GM18873 (cell line): ENCODE measurements around the gene SNRNP48.
A peak's percentile ranks its signal among the peaks of the same experiment; 100 is the strongest.

Source experiments
- ATAC-seq: cut with Tn5 transposase; IDR thresholded peaks from one replicate; pipeline ENCODE4 v1.9.1; 2021; ENCODE audit warnings: mild to moderate bottlenecking, moderate library complexity, moderate number of reproducible peaks; ENCODE audit not compliant: unreplicated experiment, low FRiP score

The SNRNP48 gene, protein sequence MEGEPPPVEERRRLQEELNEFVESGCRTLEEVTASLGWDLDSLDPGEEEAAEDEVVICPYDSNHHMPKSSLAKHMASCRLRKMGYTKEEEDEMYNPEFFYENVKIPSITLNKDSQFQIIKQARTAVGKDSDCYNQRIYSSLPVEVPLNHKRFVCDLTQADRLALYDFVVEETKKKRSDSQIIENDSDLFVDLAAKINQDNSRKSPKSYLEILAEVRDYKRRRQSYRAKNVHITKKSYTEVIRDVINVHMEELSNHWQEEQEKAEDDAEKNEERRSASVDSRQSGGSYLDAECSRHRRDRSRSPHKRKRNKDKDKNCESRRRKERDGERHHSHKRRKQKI

DNA sequence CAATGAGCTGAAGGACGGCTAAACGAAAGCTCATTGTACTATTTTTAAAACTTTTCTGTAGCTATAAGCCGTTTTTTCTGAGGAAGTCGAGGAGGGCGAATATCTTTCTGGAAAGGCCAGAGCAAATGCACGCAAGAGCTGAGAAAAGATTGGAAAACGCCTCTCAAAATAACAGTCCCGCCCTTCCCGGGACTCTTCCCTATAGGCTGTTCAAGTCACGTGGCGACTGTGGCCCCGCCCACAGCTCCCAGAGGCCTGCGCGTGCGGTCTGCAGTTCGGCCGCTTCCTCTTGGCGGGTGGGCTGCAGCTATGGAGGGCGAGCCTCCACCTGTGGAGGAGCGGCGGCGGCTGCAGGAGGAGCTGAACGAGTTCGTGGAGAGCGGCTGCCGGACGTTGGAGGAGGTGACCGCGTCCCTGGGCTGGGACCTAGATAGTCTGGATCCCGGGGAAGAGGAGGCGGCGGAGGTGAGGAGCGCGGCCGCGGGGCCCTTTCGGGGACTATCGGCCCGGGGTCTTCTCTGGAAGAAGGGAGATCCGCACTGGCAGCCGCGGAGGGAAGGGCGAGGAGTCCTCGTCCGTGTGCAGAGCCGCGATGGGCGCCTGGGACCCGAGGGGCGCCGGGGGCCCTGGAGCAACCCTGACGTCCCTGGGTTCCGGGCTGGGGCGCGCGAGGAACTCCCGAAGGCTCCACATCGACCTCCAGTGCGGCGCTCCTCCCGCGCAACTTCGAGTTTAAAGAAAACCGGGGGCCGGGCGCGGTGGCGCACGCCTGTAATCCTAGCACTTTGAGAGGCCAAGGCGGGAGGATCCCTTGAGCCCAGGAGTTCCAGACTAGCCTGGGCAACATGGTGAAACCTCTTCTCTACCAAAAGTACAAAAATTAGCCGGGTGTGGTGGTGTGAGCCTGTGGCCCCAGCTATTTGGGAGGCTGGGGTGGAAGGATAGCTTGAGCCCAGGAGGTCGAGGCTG is at the start of gene SNRNP48:
SNRNP48 (plus strand) TSS at position 250 of the 969 bp plus-strand sequence; CDS start at position 310, 60 bp downstream.
- peak; percentile 99 for ATAC-seq

DNA sequence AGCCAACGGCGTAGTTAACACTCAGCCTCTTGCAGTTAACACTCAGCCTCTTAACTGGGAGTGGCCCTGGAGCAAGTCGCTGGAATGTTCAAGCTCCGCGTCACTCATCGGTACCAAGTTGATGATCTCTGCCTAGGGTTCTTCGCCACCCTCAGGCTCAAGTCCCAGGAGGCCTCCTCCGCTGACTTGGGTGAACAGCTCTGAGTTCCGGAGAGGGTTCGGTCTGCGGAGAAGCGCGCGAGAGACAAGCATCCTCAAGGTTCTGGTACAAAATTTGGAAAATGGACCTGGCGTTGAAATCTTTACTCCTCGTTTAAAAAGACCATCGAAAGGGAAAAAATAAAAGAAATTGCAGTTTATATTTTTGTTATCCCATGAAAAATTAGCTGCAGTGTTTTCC is 49.4 kb upstream of the SNRNP48 start:
- no peak for ATAC-seq

DNA sequence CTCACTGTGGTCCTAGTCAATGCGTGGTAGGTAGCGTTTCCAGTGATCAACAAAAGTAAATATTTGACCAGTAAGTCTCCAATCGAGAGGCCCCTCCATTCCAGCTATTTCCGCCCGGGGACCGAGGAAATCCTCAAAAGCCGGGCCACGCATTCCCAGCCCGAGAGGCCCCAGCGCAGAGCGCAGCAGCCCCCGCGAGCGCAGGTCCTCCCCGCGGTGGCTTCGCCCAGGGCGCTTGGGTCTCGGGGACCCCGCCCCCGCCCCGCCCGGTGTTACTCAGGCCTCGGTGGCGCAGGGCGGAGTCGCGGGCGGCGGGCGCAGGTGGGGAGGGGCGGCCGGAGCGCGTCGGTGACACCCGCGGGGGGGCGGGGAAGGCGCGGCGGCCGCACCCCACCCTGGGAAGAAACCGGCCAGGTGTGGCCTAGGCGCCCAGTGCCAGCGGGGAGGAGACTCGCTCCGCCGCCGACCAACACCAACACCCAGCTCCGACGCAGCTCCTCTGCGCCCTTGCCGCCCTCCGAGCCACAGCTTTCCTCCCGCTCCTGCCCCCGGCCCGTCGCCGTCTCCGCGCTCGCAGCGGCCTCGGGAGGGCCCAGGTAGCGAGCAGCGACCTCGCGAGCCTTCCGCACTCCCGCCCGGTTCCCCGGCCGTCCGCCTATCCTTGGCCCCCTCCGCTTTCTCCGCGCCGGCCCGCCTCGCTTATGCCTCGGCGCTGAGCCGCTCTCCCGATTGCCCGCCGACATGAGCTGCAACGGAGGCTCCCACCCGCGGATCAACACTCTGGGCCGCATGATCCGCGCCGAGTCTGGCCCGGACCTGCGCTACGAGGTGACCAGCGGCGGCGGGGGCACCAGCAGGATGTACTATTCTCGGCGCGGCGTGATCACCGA is 48.6 kb upstream of the SNRNP48 start, which contains the start of gene DSP:
DSP (plus strand) TSS at position 497 of the 890 bp plus-strand sequence; CDS start at position 742, 245 bp downstream.
- ATAC-seq = no peak

DNA sequence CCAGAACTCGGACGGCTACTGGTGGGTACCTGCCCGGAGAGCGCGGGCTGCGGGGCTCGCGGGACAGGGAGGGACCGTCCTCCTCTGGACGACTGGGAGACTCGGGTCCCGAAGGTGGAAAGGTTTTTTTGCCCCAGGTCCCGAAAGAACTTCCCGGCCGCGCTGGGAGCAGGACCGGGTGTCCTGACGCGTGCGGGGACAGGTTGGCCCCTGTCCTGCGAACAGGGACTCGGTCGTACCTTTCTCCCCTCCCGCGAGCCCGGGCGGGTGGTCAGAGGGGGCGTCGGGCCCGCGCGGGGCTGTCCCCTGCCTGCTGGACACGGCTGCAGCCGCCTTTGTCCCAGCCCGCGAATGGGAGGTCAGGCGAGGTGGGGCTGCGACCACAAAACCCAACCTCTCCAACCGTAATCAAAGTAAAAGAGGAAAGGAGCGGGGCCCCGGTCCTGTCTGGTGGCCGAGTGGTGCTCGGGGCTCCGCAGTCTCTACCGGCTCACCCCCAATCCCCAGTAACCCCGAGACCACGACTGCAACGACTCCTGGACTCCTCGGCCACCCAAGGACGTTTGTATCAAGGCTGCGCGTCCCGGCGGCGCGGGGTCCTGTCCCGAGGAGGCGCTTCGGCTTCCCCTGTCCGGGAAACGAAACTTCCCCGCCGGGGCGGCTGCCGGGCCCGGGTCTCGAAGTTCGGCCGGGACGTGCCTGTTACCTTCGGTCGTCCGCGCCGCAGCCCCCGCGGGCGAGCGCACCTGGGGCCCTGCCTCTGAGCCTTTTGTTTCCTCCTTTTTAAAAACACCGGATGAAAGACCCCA is 47.7 kb upstream of the SNRNP48 start:
- ATAC-seq = no peak

DNA sequence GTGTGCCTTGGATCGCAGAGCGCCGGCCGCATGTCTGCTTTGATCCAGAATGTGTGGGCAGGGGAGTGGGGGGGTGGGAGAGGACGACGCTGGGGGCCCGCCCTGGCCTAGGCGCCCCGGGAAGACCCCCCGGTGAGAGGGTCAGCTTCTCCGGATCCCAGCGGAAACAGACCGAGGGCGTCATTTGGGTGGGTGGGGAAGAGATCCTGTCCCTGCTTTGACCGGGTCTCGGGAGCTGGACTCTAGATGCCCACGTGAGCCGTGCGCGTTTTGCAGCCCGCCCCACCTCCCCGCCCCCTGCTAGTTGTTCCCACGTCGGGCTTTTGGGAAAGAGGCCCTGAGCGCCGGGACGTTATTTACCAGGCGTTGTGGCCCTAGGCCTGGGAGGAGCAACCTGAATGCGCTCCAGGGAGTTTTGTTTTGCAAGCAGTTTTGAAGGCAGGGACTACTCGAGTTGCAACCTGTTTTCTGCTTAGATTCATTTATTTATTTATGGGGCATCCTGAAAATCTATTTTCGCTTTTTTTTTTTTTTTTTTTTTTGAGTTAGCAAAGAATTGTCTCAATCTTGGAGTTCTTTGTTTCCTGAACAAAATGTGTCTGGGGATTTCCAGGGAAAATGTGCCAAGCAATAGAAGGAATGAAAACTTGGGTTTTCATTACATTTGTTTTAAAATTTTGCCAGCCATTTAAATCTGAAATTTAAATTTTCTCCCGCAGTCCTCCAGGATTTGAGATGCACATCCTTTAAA is 46.9 kb upstream of the SNRNP48 start:
- ATAC-seq = no peak

DNA sequence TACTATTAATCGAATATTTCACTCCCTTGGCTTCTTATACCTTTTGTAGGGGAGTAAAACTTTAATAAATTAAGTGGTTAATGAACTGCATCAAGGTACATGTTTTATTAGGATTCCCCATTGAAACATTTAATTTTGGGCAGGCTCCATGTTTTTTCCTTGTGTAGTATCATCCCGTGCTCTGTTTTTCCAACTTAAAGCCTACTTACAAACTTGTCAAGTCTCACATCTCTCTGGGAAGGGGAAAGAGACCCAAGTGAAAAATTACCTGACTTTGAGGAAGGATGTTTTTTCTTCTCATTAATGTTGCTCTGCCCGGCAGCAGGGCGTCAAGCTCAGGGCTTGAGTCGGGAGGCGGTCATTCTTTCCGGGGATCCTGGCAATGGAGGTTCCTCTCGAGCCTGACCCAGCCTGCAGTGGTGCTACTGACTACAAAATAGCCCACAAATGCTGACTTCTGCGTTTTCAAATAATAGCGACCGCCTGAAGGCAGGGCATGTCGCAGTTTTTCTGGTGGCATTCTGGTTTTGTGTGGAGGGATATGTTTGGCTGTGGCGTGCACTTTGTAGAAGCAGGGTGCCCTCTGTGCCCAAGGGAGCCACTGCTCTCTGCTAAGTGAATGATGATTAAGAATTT is 46.1 kb upstream of the SNRNP48 start:
- ATAC-seq = no peak

DNA sequence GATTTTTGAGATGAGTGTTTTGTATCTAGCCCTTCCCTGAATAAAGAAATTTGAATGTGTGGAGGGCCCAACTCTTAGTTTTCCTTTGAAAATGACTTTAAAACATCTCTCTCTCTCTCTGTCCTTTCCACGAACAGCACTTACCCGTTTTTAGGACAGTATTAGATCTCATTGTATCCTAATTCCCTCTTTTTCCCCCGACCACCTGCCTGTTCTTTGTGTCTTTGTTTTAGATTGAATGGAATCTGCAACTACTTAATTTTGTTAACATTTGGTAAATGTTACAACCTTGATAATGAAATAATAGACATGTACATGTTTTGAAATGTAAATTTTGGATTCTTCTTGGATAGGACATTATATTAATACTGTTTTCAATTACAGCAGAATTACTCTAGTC is 45.4 kb upstream of the SNRNP48 start:
- no peak for ATAC-seq

DNA sequence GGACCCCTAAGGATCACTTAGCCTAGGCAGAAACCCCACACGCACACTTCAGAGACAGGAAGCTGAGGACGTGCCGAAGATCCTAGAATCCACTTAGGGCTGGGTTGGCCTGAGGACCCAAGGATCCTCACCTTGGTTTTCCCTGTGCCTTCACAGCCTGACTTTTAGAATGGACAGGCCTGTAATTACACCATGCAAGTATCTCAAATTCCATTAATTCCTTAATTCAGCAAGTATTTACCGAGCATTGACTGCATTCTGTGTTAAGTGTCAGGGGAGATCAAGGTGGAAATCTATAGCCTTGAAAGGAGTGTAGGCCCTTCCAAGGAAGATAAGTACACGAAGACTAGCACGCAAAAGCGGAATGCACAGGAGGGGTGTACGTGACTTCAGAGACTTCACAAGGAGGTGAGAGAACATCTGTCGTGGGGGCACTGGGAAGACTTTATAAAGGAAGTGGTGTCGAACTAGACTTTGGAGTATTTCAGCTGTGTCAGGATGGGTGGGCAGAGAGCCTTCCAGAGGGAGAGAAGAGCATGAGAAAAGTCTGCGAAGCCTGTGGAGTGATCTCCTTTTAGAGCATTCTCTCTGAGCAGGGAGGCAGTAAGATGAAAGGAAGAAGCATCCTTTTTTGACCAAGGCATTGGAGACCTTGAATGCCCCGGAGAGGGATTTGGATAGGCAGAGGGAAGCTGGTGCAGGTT is 44.5 kb upstream of the SNRNP48 start:
- ATAC-seq = no peak

DNA sequence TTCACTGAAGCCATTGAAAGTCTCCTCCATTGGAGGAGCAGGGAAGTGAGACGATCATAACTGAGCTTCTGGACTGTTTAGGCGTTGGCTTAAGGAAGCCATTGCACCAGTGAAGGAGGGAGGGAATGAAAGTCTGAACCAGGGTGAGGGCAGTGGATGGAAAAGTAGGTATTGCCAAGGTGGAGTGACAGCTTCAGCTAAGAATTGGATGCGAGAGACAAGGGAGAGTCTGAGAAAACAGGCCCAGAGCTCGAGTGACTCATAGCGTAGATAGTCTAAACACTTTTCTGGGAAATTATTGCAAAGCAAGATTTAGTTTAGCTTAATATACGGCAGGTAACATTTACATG is 44.0 kb upstream of the SNRNP48 start:
- ATAC-seq = no peak

DNA sequence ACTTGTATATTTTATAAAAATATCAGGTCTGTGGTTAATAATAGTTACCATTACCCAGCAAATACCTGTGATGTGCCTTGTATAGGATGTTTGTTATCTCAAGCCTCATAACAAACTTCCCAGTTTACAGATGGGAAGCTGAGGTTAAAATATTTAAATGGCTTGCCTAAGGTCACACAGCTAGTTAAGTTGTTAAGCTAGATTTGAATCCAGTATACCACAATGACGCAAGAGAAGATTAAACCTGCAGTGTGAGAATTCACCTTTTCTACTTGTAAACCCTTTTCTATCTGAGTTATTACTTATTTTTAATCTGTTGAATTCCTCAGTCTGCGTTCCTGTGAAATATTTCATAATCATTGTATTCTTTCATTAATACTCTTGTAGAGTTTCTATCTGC is 43.6 kb upstream of the SNRNP48 start:
- ATAC-seq = no peak

DNA sequence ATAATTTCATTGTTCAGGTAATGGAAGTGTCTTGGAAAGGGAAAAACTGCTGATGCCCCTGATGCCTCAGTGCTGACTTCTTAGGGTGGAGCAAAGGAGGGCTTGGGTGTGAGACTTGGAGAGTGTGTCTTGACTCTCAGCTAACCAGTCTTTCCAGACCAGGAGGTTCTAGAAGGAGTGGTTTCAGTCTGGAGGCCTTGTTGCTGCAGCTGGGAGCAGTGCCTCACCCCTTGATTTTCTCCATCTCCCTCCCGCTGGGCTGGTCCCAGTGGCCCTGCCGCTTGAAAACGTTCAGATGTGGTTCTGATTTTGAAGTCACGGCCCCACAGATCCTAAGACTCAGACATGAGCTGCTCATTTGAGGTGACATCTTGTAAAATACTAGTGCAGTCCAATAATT is 43.1 kb upstream of the SNRNP48 start:
- ATAC-seq = no peak

DNA sequence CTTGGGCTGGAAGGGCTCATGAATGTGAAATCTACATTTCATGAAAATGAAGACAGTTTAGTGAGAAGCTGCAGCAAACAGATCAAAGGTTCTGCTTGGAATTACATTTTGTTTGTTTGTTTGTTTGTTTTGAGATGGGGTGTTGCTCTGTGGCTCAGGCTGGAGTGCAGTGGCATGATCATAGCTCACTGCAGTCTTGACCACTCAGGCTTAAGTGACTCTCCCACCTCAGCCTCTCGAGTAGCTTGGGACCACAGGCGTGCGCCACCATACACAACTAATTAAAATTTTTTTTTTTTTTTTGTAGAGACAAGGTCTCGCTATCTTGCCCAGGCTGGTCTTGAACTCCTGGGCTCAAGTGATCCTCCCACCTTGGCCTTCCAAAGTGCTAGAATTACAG is 42.7 kb upstream of the SNRNP48 start:
- ATAC-seq = no peak

DNA sequence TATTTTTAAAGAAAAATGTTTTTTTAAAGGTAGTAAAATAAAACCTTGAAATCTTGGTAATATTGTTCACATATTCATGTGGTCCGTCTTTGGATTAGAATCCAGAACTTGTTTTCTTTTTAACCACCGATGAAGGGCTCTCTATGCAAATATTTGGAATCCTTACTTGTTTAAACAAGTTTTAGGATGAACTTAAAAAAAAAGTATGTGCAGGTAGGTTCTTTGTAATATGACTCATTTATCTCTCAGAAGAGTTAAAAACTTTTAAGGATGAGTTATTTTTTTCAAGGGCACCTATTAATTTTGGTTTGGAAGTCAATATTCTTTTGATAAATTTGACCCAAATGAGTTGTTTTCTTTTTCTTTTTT is 39.6 kb upstream of the SNRNP48 start:
- ATAC-seq = no peak

DNA sequence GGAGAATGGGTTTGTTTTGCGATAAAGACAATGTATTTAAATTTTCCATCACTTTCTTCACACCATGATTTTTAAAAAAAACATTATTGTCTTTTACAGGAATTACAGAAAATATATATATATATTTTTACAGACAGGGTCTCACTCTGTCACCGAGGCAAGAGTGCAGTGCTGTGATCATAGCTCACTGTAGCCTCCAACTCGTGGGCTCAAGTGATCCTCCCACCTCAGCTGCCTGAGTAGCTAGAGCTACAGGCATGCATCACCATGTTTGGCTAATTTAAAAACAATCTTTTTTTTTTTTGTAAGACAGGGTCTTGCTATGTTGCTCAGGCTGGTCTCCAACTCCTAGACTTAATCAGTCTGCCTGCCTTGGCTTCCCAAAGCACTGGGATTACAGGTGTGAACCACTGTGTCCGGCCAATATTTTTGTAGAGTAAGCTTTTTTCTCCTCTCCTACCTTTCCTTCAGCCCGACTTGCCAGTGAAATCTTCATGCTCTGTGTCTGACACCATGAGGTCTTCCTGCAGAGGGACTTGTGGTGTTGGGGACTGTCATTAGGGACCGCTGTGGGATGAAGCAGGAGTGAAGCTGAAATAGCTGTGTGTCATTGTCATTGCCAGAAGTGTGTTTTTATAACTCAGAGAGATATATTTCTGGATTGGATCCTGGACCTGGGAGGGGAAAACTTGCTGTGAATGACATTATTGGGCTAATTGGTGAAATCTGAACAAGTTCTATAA is 35.3 kb upstream of the SNRNP48 start:
- no peak for ATAC-seq

DNA sequence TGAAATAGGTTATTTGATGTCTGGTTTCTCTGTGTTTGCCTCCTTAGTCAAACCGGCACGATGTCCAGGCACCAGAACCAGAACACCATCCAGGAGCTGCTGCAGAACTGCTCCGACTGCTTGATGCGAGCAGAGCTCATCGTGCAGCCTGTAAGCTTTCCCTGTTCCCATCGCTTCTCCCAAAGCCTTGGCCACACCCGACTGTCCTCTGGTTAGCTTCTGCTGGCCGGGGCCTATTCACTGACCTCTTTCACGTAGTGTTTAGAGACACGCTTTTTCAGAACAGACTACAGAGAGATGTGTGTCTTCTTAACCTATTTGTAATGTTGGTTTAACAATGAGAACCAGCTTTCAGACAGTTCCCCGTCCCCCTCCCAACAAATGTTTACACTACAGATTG is 34.3 kb upstream of the SNRNP48 start:
- ATAC-seq = no peak

DNA sequence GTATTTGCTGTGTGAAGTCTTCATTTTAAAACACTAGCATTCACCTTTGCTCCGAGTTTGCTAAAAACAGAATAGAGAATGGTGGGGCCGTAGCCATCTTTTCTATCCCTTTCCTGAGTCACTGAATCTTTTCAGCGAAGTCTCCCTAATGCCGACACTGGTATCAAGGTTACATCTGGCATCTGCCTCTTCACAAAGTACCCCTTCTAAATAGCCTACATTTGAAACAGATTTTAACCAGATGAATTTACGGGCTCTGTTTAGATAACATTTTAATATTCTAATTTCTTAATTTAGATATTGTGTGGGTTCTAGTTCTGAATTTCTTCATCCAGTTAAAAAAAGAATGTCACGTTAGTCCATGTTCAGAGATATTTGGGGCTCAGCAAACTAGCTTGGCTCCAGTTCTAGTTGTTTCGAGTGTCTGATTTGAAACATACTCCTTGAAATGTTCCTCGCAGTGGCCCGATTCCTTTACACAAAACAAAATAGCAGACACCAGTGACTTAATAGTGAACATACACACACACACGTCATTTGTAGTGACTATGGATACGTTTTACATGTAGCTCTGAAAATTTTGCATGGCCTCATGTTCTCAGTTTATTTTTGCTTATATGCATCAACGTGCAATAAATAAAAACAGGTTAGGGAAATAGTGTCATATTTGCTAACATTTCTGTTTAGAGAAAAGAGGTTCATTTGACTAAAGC is 33.4 kb upstream of the SNRNP48 start:
- ATAC-seq = no peak

DNA sequence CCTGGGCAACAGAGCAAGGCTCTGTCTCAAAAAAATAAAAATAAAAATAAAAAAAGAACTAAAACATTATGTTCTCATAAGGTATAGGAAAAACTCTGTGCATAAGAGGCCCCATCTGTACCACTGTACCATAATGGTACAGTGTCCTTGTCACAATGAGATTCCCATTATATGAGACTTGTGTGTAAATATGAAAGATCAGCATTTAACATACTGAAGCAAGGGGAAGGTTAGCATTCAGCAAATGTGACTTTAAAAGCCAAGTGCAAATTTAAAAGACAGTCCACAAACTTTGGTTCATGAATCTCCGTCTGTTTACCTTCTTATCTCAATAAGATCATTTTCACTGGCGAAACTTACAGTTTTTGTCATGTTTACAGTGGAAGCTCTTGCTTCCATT is 32.3 kb upstream of the SNRNP48 start:
- ATAC-seq = no peak
